Stimulated activated CD4-positive, alpha-beta T cell treated with anti-CD3 and anti-CD28 coated beads, TNF-alpha, amount 100 ng/mL, for 24 hours (primary cell): ENCODE data around the gene KRTAP17-1.
"Not testable (repeated sequence)": the region's sequence is repeated elsewhere in the genome, so short reads cannot be mapped to it uniquely, and the experiment has no call there.

ENCODE experiments used
- DNase-seq, 3 experiments: peaks; one replicate each; pipeline ENCODE4 v3.0.0-alpha.2; 2020; ENCODE audit warnings: low read depth in 3 of 3

Gene KRTAP17-1, protein sequence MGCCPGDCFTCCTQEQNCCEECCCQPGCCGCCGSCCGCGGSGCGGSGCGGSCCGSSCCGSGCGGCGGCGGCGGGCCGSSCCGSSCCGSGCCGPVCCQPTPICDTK

DNA sequence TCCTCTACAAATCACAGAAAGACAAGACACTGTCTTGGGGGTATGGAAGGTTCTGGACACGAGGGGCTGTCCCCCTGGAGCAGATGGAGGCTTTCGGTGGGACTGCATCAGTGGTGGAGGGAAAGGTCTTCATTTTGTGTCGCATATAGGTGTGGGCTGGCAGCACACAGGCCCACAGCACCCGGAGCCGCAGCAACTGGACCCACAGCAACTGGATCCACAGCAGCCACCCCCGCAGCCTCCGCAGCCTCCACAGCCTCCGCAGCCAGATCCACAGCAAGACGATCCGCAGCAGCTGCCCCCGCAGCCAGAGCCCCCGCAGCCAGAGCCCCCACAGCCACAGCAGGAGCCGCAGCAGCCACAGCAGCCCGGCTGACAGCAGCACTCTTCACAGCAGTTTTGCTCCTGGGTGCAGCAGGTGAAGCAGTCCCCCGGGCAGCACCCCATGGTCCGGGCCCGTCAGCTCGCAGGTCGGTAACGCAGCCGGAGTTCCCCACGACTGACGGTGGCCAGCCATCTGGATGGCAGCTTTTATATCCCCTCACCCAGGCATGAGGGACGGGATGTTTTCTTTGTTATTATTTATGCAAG is at the start of gene KRTAP17-1:
Gene KRTAP17-1 (minus strand): TSS at position 507 of the 591 bp plus-strand sequence. CDS start 60 bp downstream, at position 447.
- DNase-seq, result no peak

GRCh38 chr17:41363881-41364280 is 48.4 kb upstream of the KRTAP17-1 start:
- DNase-seq, result no peak

- DNase-seq, result no peak
Measured at GRCh38 chr17:41360296-41360995, 44.9 kb upstream of the KRTAP17-1 start.

GRCh38 chr17:41354536-41354935 is 39.0 kb upstream of the KRTAP17-1 start:
- DNase-seq, result no peak

DNA sequence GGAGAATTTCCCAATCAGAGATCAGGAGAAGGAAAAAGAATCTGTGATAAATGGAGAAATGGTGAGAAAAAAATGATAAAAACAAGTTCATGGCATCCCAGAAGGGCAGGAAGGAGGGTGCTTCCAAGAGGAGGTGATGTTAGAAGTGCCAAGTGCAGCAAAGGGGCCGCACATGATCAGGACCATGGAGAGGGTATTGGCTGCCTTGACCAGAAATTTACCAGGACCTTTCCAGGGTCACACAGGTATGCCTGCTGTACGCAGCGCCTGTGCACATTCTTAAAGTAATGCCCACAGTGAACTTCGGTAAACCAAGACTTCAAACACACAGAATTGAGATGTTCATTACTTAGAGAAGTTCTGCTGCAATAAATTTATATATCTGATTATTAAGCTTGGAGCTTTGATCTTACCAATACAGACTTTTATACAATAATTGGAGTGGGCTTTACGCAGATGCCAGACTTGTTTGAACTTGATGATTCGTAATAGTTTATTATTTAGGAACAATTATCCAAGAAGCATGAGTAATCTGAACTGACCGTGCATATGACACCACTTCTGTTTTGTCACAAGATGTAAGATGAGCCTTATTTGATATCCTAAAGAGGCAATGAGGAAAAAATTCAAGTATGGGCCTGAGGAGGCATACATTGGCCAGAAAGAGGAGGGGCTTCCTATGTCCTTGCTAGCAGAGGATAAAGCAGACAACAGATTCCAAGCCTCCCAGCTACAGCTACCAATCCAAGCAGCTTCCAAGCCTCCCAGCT is 37.3 kb upstream of the KRTAP17-1 start:
- DNase-seq, result no peak

DNA sequence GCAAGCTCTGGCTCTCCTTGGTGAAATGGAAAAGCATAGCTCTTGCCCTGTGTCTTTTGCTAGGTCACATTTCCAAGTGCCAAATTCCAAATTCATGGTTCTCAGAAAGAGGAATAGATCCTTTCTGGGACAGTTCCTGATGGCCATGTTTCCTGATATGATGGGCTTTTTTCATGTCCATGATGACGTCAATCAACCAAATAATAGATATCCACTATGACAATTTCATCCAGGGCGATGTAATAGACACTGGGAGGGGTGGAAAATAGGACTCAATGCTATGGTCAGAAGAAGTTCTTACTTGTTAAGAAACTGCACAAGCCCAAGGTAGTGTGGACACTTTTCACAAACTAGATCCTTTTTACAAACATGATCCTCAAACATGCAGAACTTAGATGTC is 35.7 kb upstream of the KRTAP17-1 start:
- DNase-seq, result no peak

- not testable (repeated sequence) for DNase-seq
Measured at GRCh38 chr17:41350381-41350878, 34.9 kb upstream of the KRTAP17-1 start, which contains the start of gene KRT33A. TSS of gene KRT33A (minus strand) at chr17:41350828. CDS start at chr17:41350767, 61 bp downstream.

- no peak for DNase-seq
Measured at GRCh38 chr17:41347869-41348760, 32.6 kb upstream of the KRTAP17-1 start.

DNA sequence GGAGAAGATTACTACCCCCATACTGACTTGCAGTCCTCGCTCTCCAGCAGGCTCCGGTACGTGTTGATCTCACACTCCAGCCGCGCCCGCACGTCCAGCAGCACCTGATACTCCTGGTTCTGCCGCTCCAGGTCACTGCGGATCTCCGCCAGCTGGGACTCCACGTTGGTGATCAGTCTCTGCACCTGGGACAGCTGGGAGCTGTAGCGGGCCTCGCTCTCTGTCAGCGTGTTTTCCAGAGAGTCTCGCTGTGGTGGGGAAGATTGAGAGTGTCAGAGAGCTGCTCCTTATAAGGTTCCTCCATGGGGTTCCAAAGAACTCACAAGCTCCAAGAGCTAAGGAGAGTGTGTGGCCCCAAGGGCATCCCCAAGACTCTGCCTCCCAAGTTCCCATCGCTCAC is 30.9 kb upstream of the KRTAP17-1 start:
- not testable (repeated sequence) for DNase-seq

GRCh38 chr17:41345992-41346391 is 30.5 kb upstream of the KRTAP17-1 start:
- no peak for DNase-seq

GRCh38 chr17:41343029-41343428 is 27.5 kb upstream of the KRTAP17-1 start:
- no peak for DNase-seq

DNA sequence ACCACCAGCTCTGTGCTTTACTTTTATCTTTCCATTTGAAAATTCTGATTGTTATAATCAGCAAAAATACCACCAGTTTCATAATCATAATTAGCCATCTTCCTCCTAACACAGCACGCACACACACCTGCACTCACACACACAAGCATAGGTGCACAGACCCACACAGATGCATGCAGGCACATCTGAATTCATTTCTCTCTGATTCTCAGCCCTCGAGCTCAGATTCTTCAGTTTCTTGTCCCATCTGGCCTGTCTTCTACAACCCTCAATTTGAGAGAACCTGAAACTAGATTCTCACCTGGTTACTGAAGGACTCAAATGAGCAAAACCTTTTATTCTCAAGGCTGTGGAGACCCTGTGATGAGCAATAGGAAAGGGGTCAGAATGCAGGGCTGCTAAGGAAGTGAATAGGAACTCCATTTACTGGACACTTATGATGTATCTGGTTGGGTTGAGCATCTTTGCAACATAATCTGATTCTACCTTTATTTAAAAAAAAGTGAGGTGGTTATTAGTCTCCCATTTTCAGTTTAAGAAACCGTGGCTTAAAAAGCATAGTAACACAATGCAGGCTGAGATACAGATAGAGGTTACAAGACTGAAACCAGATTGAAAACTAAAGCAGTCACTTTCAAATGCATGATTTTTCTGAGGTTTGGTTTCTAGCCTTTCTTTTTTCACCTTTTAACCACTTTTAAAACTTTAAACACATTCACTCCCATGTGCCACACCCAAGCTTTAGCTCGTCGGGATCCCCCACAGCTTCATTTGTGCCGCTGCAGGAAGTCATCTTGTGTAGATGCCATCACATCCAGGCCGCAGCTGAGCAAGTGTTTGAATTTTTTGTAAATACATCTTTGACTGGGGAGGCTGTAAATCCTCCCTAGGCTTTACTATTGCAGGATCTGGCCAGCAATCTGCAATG is 25.7 kb upstream of the KRTAP17-1 start:
- peak in 1 of 3 experiments; percentile 50 for DNase-seq

- no peak for DNase-seq
Measured at GRCh38 chr17:41340494-41340893, 25.0 kb upstream of the KRTAP17-1 start.

DNA sequence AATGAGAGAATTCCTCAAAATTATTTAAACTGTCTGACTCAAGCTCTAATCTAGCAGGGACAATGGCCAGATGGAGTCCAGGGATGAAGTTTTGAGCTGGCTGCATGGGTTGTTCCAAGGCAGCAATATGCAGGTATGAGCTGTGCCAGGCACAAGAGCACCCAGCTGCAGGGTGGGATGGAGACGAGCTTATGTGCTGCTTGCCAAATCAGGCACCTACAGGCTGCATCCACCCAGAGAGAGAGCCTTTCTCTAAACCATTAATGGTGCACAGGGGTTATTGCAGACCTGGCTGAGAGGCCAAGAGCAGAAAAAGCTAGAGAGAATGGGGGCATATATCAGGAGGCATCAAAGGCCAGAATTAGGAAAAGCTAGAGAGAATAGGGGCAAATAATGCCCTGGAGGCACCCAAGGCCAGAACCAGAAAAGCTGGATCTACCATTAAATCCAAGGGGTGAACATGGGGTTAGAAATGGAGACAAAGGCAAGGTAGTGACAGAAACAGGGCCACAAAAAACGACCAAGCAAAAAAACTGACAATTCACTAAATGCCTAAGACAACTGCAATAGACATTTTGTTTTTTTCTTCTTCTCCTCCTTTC is 24.2 kb upstream of the KRTAP17-1 start:
- DNase-seq, result no peak

- peak in 1 of 3 experiments; percentile 20 for DNase-seq
Measured at GRCh38 chr17:41338961-41339485, 23.5 kb upstream of the KRTAP17-1 start.

DNA sequence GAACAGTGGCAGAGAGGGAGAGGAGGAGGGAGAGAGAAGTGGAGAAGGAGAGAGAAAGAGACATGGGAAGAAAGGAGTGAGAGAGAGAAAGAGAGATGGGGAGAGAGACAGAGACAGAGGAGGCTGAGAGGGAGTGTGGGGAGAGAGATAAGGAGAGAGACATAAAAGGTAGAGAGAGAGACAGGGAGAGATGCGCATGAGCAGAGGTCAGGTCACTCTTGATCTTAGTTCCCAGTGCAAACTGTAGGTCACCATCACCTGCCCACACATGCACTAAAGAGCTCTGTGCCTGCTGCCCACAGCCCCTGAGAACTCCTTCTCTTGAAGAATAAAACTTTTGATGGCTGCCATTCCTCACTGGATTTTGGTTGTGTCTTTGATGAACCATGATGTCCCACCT is 20.2 kb upstream of the KRTAP17-1 start:
- no peak for DNase-seq

DNA sequence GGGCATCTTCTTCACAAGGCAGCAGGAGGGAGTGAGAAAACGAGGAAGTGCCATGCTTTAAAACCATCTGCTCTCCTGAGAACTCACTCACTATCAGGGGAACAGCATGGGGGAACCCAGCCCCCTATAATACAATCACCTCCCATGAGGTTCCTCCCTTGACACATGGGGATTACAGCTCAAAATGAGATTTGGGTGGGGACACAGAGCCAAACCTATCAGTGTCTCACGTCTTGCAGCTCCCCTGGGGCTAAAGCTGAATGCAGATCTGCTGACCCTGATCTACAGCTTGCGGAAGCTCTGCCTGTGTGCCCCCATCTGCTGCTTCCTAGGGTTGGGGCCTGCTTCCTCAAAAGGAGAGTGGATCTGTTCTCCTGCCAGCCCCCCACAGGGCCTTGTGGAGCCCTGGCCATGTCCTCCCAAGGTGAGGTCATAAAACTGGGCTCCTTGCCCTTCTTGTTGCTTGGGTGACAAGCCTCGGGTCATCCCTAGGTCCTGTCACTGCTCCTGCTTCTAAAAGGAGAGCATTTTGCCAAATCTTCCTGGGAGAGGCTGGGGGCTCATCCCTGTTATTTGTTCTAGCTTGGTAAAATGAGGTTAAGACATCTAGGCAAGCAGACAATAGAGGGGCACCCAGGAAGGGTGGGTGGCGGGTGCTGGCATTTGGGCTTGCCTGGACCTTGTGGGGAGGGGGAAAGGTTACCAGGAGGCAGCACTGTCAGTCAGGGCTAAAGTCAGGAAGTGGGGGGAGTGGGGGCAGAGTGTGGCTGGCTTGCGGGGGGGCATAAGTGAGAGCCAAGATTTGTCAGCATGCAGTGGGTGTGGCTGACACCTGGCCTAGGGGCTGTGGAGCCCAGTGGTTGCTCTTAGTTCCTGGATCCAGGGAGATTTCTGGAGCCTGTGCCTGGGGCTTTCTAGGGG is 19.1 kb upstream of the KRTAP17-1 start:
- no peak for DNase-seq

DNA sequence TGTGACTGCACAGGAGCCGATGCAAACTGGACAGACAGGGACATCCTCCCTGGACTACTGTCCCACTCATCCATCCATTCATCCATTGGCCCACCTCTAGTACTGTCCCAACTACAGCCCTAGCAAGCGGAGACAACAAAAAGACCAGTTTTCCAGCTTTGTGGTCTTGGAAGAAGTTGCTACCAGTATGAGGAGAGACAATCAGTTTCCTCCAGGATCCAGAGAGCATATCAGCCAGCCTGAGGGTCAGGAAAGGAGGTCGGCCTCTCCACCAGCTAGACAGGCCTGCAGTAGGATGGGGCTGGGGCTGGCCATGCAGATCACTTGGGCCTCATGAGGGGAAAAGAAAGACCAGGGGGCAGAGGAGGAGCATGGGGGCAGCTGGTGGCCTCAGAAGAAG is 18.3 kb upstream of the KRTAP17-1 start:
- DNase-seq, result no peak
